Adrenal gland (tissue), 19 donors: ENCODE measurements around the gene AVL9. TPM values are rescaled to one million over a fixed set of nuclear protein-coding genes. Genes with fewer than 3 reads are reported as not detected.
A peak's percentile ranks its signal among the peaks of the same experiment; 100 is the strongest.

Source experiments
- DNase-seq, 7 donors: peaks; one replicate each; pipeline ENCODE4 v3.0.0-alpha.2; 2019 to 2020
- H3K27ac ChIP-seq, 5 donors: fragments of 200-600 bp; sonication (generic) in 4 of 5; 1 replicate in 3 of 5; 2 replicates in 2 of 5; pipeline versions ENCODE4 v1.5.1 to v1.8.0; 2016 to 2020; ENCODE audit warnings: mild to moderate bottlenecking in 1 of 5
- H3K27me3 ChIP-seq: fragments of 200-600 bp; 2 replicates; pipeline ENCODE4 v1.8.0; 2021
- H3K36me3 ChIP-seq, 2 donors: fragments of 200-600 bp; replicated peaks in 1 of 2; 1 replicate in 1 of 2; 2 replicates in 1 of 2; pipeline versions ENCODE4 v1.5.1 to v1.8.0; 2018 to 2022
- H3K4me1 ChIP-seq, 2 donors: fragments of 200-600 bp; replicated peaks in 1 of 2; 1 replicate in 1 of 2; 2 replicates in 1 of 2; pipeline versions ENCODE4 v1.5.1 to v1.8.0; 2018 to 2021
- H3K4me3 ChIP-seq, 4 donors: fragments of 200-600 bp; sonication (generic) in 3 of 4; one replicate each; pipeline ENCODE4 v1.5.1; 2016 to 2018
- H3K9me3 ChIP-seq, 3 donors: fragments of 200-600 bp; sonication (generic) in 1 of 3; replicated peaks in 1 of 3; 1 replicate in 2 of 3; 2 replicates in 1 of 3; pipeline versions ENCODE4 v1.5.1 to v1.8.0; 2016 to 2021
- CTCF ChIP-seq, 6 experiments: fragments of 450-650 bp in 4 of 6; fragments of 200-600 bp in 2 of 6; sonication (generic) in 1 of 6; IDR thresholded peaks; 1 replicate in 5 of 6; 2 replicates in 1 of 6; pipeline versions ENCODE4 v1.5.1 to v1.8.0; 2016 to 2021; ENCODE audit warnings: antibody characterized with exemption in 6 of 6, mild to moderate bottlenecking in 2 of 6, moderate library complexity in 1 of 6
- POLR2A ChIP-seq, 2 donors: fragments of 450-650 bp; IDR thresholded peaks; one replicate each; pipeline ENCODE4 v1.6.1; 2017; ENCODE audit warnings: antibody characterized with exemption in 2 of 2, mild to moderate bottlenecking in 2 of 2, moderate library complexity in 1 of 2
- WGBS, 4 donors: extraction: QIAGEN DNeasy Blood & Tissue Kit in 2 of 4; methylation state at CpG; one replicate each; pipeline versions ENCODE4 v1.1.5 to v1.1.7; 2013 to 2017; 5-methylcytosine and 5-hydroxymethylcytosine counted together
- intact Hi-C, 2 donors: fragments of 100-400 bp; cut with DNase I; formaldehyde crosslinking; loops; one replicate each; pipeline versions ENCODE4 v1.14.1 to v1.15.0; 2022 to 2023
- long read RNA-seq, 10 donors: library from polyadenylated mRNA in 3 of 10; unstranded in 2 of 10; stranded (forward) in 1 of 10; transcript quantifications; one replicate each; pipeline ENCODE4 v2.0.0 and lab custom pipeline, GENCODE V29; 2021 to 2026
- polyA plus RNA-seq, 3 donors: library from polyadenylated mRNA; stranded (reverse); fragments of 200-250 nt in 2 of 3; fragments of 350-450 nt in 1 of 3; fragmentation: Illumina TruSeq in 1 of 3; extraction: RNeasy Lipid Tissue Mini Kit (QIAGEN cat#74804) in 1 of 3; gene quantifications; one replicate each; pipeline ENCODE4 v1.2.3, GENCODE V29; 2013 to 2014
- total RNA-seq, 9 donors: library from RNA; depleted of rRNA in 4 of 9; stranded (reverse); fragments of >200 nt in 4 of 9; fragments of 120-200 nt in 1 of 9; fragmentation: NEBNext Ultra II Directional in 1 of 9; extraction: Animal tissue kit (Norgen Biotek cat#: 25700) in 1 of 9; gene quantifications; one replicate each; pipeline versions ENCODE4 v1.1.0 to v1.2.4, GENCODE V29; 2013 to 2023
- donor health status: healthy with polysubstance abuse.
- donor health status: Bipolar disorder and iron deficiency.
- donor health status: DM: yes; HTN: yes; CAD: no.
- donor health status: DM: no; HTN: no; CAD: no.
- donor health status: DM: no; HTN: no; CAD: no.
- donor health status: DM: yes; HTN: yes; CAD: no.

The AVL9 gene
- total RNA-seq (10 to 100 TPM; 16.7 to 53.9 (median 41.3) TPM), polyA plus RNA-seq (10 to 100 TPM in 2 of 3 donors, 1 to 10 TPM in 1; 8.6 to 22.4 (median 10.5) TPM)
- long read RNA-seq, donor 1, full-length matches to known transcripts, result 7 of 7 reads
- long read RNA-seq, donor 1, partial matches to known transcripts, result 0 of 7 reads
- long read RNA-seq, donor 1, other reads (novel, unspliced or antisense), result 0 of 7 reads
- long read RNA-seq, donor 2, full-length matches to known transcripts, result 2 of 2 reads
- long read RNA-seq, donor 2, partial matches to known transcripts, result 0 of 2 reads
- long read RNA-seq, donor 2, other reads (novel, unspliced or antisense), result 0 of 2 reads
- long read RNA-seq, donor 3, full-length matches to known transcripts, result 4 of 4 reads
- long read RNA-seq, donor 3, partial matches to known transcripts, result 0 of 4 reads
- long read RNA-seq, donor 3, other reads (novel, unspliced or antisense), result 0 of 4 reads
- long read RNA-seq, donor 4, partial matches to known transcripts, result 3 of 7 reads
- long read RNA-seq, donor 4, other reads (novel, unspliced or antisense), result 4 of 7 reads
- long read RNA-seq, donor 5, full-length matches to known transcripts, result 5 of 15 reads
- long read RNA-seq, donor 5, partial matches to known transcripts, result 1 of 15 reads
- long read RNA-seq, donor 5, other reads (novel, unspliced or antisense), result 9 of 15 reads
- long read RNA-seq, donor 6, partial matches to known transcripts, result 0 of 2 reads
- long read RNA-seq, donor 6, other reads (novel, unspliced or antisense), result 2 of 2 reads
- long read RNA-seq, donor 7, result 0 reads
- long read RNA-seq, donor 8, full-length matches to known transcripts, result 2 of 2 reads
- long read RNA-seq, donor 8, partial matches to known transcripts, result 0 of 2 reads
- long read RNA-seq, donor 8, other reads (novel, unspliced or antisense), result 0 of 2 reads
- long read RNA-seq, donor 9, result 0 reads
- long read RNA-seq, donor 10, full-length matches to known transcripts, result 2 of 2 reads
- long read RNA-seq, donor 10, partial matches to known transcripts, result 0 of 2 reads
- long read RNA-seq, donor 10, other reads (novel, unspliced or antisense), result 0 of 2 reads

GRCh38 chr7:32495298-32496051 is at the start of gene AVL9:
AVL9 (plus strand) TSS chr7:32495489; CDS start chr7:32495710, 221 bp downstream.
- Histone ChIP-seq H3K9me3 (no peaks in the 10 kb centered on the region), H3K36me3 (no peaks in the 10 kb centered on the region), H3K4me3 (peak within 1 kb of the TSS; percentile 84 to 99 (median 92)), H3K27me3 (no peaks in the 10 kb centered on the region), H3K4me1 (peaks cover under 1 to 24% of the 10 kb centered on the region in 2 donors), H3K27ac (peak within 1 kb of the TSS; percentile 87 to 100 (median 97))
- 0 to 1% (median 0%) methylated on average over 4 to 63 of the region's 67 CpGs for WGBS, 4 donors
- DNase-seq, result peak; percentile 97 to 99 (median 98)
- intact Hi-C loops, result no loop called here
- TF ChIP-seq POLR2A (IDR thresholded peaks at IDR 0.05) (peak; percentile 79 to 90), CTCF (IDR thresholded peaks at IDR 0.05) (no peak)

GRCh38 chr7:32447218-32447617 is 48.1 kb upstream of the AVL9 start:
- Histone ChIP-seq H3K9me3 (no peaks in the 10 kb centered on the region), H3K4me1 (no peaks in the 10 kb centered on the region), H3K36me3 (no peaks in the 10 kb centered on the region), H3K4me3 (no peak overlapping the region), H3K27me3 (no peaks in the 10 kb centered on the region), H3K27ac (no peak overlapping the region)
- TF ChIP-seq POLR2A (IDR thresholded peaks at IDR 0.05) (no peak), CTCF (IDR thresholded peaks at IDR 0.05) (no peak)
- intact Hi-C loops, result no loop called here
- WGBS, 4 donors, result 55 to 70% (median 67%) methylated on average over 2 of the region's 2 CpGs
- no peak for DNase-seq

GRCh38 chr7:32453341-32454011 is 41.8 kb upstream of the AVL9 start:
- H3K9me3 ChIP-seq, result no peaks in the 10 kb centered on the region
- no peak overlapping the region for H3K4me3 ChIP-seq
- intact Hi-C loops, result no loop called here
- TF ChIP-seq POLR2A (IDR thresholded peaks at IDR 0.05) (no peak), CTCF (IDR thresholded peaks at IDR 0.05) (no peak)
- H3K36me3 ChIP-seq, result no peaks in the 10 kb centered on the region
- DNase-seq, result no peak
- H3K4me1 ChIP-seq, result no peaks in the 10 kb centered on the region
- H3K27me3 ChIP-seq, result no peaks in the 10 kb centered on the region
- H3K27ac ChIP-seq, result no peak overlapping the region
- WGBS, 4 donors, result 51 to 63% (median 57%) methylated on average over 8 of the region's 8 CpGs
